ENCODE results near the gene SMURF1. TPM values are rescaled to one million over a fixed set of nuclear protein-coding genes. Genes with fewer than 3 reads are reported as not detected.

Gene SMURF1
- total and polyA plus RNA-seq, 2 of the 8 experiments (the other 6 are each of a cell fraction or from before 2014, with no cell fraction given): 9.6 to 24.5 TPM

- TF ChIP-seq CHD7 (IDR thresholded peaks at IDR 0.05; ENCODE audit: insufficient replicate concordance, low read length) (no peak), TBP (IDR thresholded peaks at IDR 0.05; ENCODE audit: low read depth, low read length) (no peak), BRCA1 (IDR thresholded peaks at IDR 0.05; ENCODE audit: low read depth, low read length) (no peak), KDM1A (IDR thresholded peaks at IDR 0.05; ENCODE audit: borderline replicate concordance, low read length) (no peak), SIN3A (conservative IDR thresholded peaks at IDR 0.05 in 1 of 2, IDR thresholded peaks at IDR 0.05 in 1 of 2; ENCODE audit: low read depth in 1 of 2, low read length in 2 of 2) (no peak), MAFK (IDR thresholded peaks at IDR 0.05; ENCODE audit: low read depth, low read length) (no peak), CHD1 (IDR thresholded peaks at IDR 0.05; ENCODE audit: low read depth, low read length) (no peak), EGR1 (IDR thresholded peaks at IDR 0.05; ENCODE audit: borderline replicate concordance, low read depth, low read length) (no peak), ATF2 (IDR thresholded peaks at IDR 0.05; ENCODE audit: low read length) (no peak), TAF7 (optimal IDR thresholded peaks at IDR 0.05; ENCODE audit: borderline replicate concordance, low read depth, low read length) (no peak)
Observed at GRCh38 chr7:99030951-99031350, 113.0 kb downstream of the SMURF1 start (continued).

Data from H1 (cell line).